Endodermal cell (in vitro differentiated cells): ENCODE measurements around the gene F2RL3. TPM values are rescaled to one million over a fixed set of nuclear protein-coding genes. Genes with fewer than 3 reads are reported as not detected.

ENCODE experiments used
- DNase-seq: peaks from one replicate; pipeline ENCODE4 v3.0.0-alpha.2; 2017
- H3K27ac ChIP-seq: 2 replicates; pipeline ENCODE4 v1.5.1; 2013; ENCODE audit warnings: mild to moderate bottlenecking, low read depth, low read length, moderate library complexity
- H3K27me3 ChIP-seq: 2 replicates; pipeline ENCODE4 v1.6.1; 2013; ENCODE audit warnings: mild to moderate bottlenecking, low read length, moderate library complexity; ENCODE audit not compliant: insufficient read depth, control insufficient read depth, poor library complexity, severe bottlenecking
- H3K36me3 ChIP-seq: 2 replicates; pipeline ENCODE4 v1.7.0; 2013; ENCODE audit warnings: mild to moderate bottlenecking, low read length, moderate library complexity; ENCODE audit not compliant: control insufficient read depth, insufficient read depth
- H3K4me1 ChIP-seq: one replicate; pipeline ENCODE4 v1.7.0; 2013; ENCODE audit warnings: low read length; ENCODE audit not compliant: control insufficient read depth, insufficient read depth
- H3K4me3 ChIP-seq: 2 replicates; pipeline ENCODE4 v1.5.1; 2013; ENCODE audit warnings: mild to moderate bottlenecking, low read length, moderate library complexity
- H3K9ac ChIP-seq: 2 replicates; pipeline ENCODE4 v1.6.1; 2013; ENCODE audit warnings: mild to moderate bottlenecking, low read length, moderate library complexity; ENCODE audit not compliant: poor library complexity, severe bottlenecking; ENCODE audit errors: extremely low read depth
- H3K9me3 ChIP-seq: 2 replicates; pipeline ENCODE4 v1.6.1; 2013; ENCODE audit warnings: mild to moderate bottlenecking, low read length, moderate library complexity; ENCODE audit not compliant: control insufficient read depth
- H3K27ac Mint-ChIP-seq: 2 replicates; pipeline ENCODE4 v1.8.0; 2020; ENCODE audit warnings: mixed read lengths
- H3K27me3 Mint-ChIP-seq: 2 replicates; pipeline ENCODE4 v1.8.0; 2021; ENCODE audit warnings: mild to moderate bottlenecking, mixed read lengths; ENCODE audit not compliant: insufficient read depth
- H3K36me3 Mint-ChIP-seq: 2 replicates; pipeline ENCODE4 v1.8.0; 2020; ENCODE audit warnings: low read depth, mixed read lengths
- H3K4me1 Mint-ChIP-seq: 2 replicates; pipeline ENCODE4 v1.8.0; 2020; ENCODE audit warnings: mixed read lengths
- H3K4me3 Mint-ChIP-seq: 2 replicates; pipeline ENCODE4 v1.8.0; 2020; ENCODE audit warnings: mild to moderate bottlenecking, moderate library complexity, mixed read lengths
- H3K9me3 Mint-ChIP-seq: 2 replicates; pipeline ENCODE4 v1.8.0; 2020; ENCODE audit warnings: mild to moderate bottlenecking, mixed read lengths
- CTCF ChIP-seq: fragments of 200-600 bp; sonication (generic); conservative IDR thresholded peaks from 2 replicates; pipeline ENCODE4 v1.5.0; 2021; ENCODE audit warnings: antibody characterized with exemption, mild to moderate bottlenecking
- WGBS, 2 experiments: methylation state at CpG; one replicate each; pipeline versions ENCODE4 v1.1.5 to v1.1.7; 2013; ENCODE audit warnings: missing lambda C conversion rate in 2 of 2, mixed read lengths in 1 of 2; ENCODE audit not compliant: insufficient coverage in 1 of 2, insufficient read length in 1 of 2; 5-methylcytosine and 5-hydroxymethylcytosine counted together
- total RNA-seq, 2 donors: library from RNA; stranded (reverse); fragmentation: NEBNext Ultra II Directional in 1 of 2; extraction: Animal tissue kit (Norgen Biotek cat#: 25700) in 1 of 2; gene quantifications; 2 replicates in 1 of 2; 3 replicates in 1 of 2; pipeline ENCODE4 v1.2.1, GENCODE V29; 2021

F2RL3 gene
- total RNA-seq, 2 donors from 2014 or later = not detected

GRCh38 chr19:16851031-16851712 lies 37.6 kb upstream of the F2RL3 start:
- Histone ChIP-seq H3K4me1 (no peaks in the 10 kb centered on the region), H3K27me3 (no peaks in the 10 kb centered on the region), H3K4me3 (no peak overlapping the region), H3K9ac (no peak overlapping the region), H3K9me3 (no peaks in the 10 kb centered on the region), H3K27ac (no peak overlapping the region), H3K36me3 (peaks cover 88% of the 10 kb centered on the region)
- no peak for DNase-seq
- no peak overlapping the region for H3K27ac Mint-ChIP-seq
- TF ChIP-seq CTCF = no peak
- 93% methylated on average over 23 to 33 of the region's 33 CpGs for WGBS, 2 experiments
- H3K4me3 Mint-ChIP-seq = no peak overlapping the region
- H3K27me3 Mint-ChIP-seq = no peaks in the 10 kb centered on the region
- no peaks in the 10 kb centered on the region for H3K9me3 Mint-ChIP-seq
- H3K4me1 Mint-ChIP-seq = no peaks in the 10 kb centered on the region
- peaks cover 80% of the 10 kb centered on the region for H3K36me3 Mint-ChIP-seq

- peaks cover 77% of the 10 kb centered on the region for H3K36me3 Mint-ChIP-seq
- 97 to 100% methylated on average over 3 to 7 of the region's 7 CpGs for WGBS, 2 experiments
- TF ChIP-seq CTCF = no peak
- no peak for DNase-seq
- H3K9ac ChIP-seq = no peak overlapping the region
- no peak overlapping the region for H3K27ac ChIP-seq
- no peaks in the 10 kb centered on the region for H3K9me3 Mint-ChIP-seq
- H3K27me3 Mint-ChIP-seq = no peaks in the 10 kb centered on the region
- no peaks in the 10 kb centered on the region for H3K27me3 ChIP-seq
- H3K4me1 Mint-ChIP-seq = no peaks in the 10 kb centered on the region
- H3K27ac Mint-ChIP-seq = no peak overlapping the region
- peaks cover 82% of the 10 kb centered on the region for H3K36me3 ChIP-seq
- no peak overlapping the region for H3K4me3 ChIP-seq
- H3K4me3 Mint-ChIP-seq = no peak overlapping the region
- H3K4me1 ChIP-seq = no peaks in the 10 kb centered on the region
- no peaks in the 10 kb centered on the region for H3K9me3 ChIP-seq
Measured at GRCh38 chr19:16853066-16853465, 35.7 kb upstream of the F2RL3 start.

DNA sequence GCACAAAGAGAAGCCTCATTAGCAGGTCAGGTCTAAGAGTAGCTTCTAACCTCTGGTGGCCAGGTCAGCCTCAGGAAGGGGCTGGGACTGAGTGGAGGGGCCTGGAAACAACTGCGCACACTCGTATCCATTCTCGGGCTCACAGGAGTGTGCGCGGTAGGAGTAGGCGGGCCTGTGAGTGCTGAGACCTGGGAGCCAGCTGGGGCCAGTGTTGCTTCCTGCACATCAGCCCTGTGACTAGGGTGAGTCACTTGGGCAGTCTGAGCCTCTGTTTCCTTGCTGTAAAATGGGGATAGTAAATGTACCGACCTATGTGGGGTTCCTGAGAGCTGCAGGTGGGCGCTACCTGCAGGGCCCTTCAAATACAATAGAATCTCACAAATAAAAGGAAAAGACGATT lies 32.7 kb upstream of the F2RL3 start:
- Mint-ChIP-seq H3K27ac (no peak overlapping the region), H3K4me3 (no peak overlapping the region), H3K36me3 (peaks cover 71% of the 10 kb centered on the region), H3K9me3 (no peaks in the 10 kb centered on the region), H3K27me3 (no peaks in the 10 kb centered on the region), H3K4me1 (no peaks in the 10 kb centered on the region)
- 95 to 98% methylated on average over 8 to 9 of the region's 9 CpGs for WGBS, 2 experiments
- TF ChIP-seq CTCF = no peak
- Histone ChIP-seq H3K9ac (no peak overlapping the region), H3K4me1 (no peaks in the 10 kb centered on the region), H3K4me3 (no peak overlapping the region), H3K36me3 (peaks cover 57% of the 10 kb centered on the region), H3K27ac (no peak overlapping the region), H3K27me3 (no peaks in the 10 kb centered on the region), H3K9me3 (no peaks in the 10 kb centered on the region)
- DNase-seq = no peak
